ENCODE results near the gene UPK3BL1. TPM values are rescaled to one million over a fixed set of nuclear protein-coding genes. Genes with fewer than 3 reads are reported as not detected.
A peak's percentile ranks its signal among the peaks of the same experiment; 100 is the strongest.
"Not testable (repeated sequence)": the region's sequence is repeated elsewhere in the genome, so short reads cannot be mapped to it uniquely, and the experiment has no call there.

Gene UPK3BL1
- total RNA-seq, 3 donors from 2014 or later (not counting 1 experiment from before 2014, with no cell fraction given) = 73.3 to 83.5 (median 78.0) TPM

- ATAC-seq; H3K4me3 Mint-ChIP-seq; H3K9me3 Mint-ChIP-seq; H3K9me3 ChIP-seq (ENCODE audit: control insufficient read depth, insufficient read depth, low read length); H3K4me1 Mint-ChIP-seq; H3K27me3 Mint-ChIP-seq (ENCODE audit: low read depth in 2 of 2); H3K27ac Mint-ChIP-seq; intact Hi-C loops (cut with micrococcal nuclease); H3K27me3 ChIP-seq (ENCODE audit: control insufficient read depth, insufficient read depth, low read length); H3K27ac ChIP-seq (ENCODE audit: low read length); DNase-seq; H3K4me1 ChIP-seq (ENCODE audit: control insufficient read depth, insufficient read depth, low read length); H3K4me3 ChIP-seq (ENCODE audit: low read length); H3K36me3 Mint-ChIP-seq; H3K36me3 ChIP-seq (ENCODE audit: control insufficient read depth, insufficient read depth, low read length): not testable (repeated sequence)
- WGBS (ENCODE audit: insufficient coverage) = no CpG with 5 or more reads among the region's 7 CpGs
Observed at GRCh38 chr7:102610441-102610840, 32.1 kb downstream of the UPK3BL1 start.

GRCh38 chr7:102609734-102610133 is 32.9 kb downstream of the UPK3BL1 start:
- H3K4me3 Mint-ChIP-seq; H3K36me3 ChIP-seq (ENCODE audit: control insufficient read depth, insufficient read depth, low read length); H3K36me3 Mint-ChIP-seq; H3K4me1 Mint-ChIP-seq; H3K9me3 Mint-ChIP-seq; H3K4me3 ChIP-seq (ENCODE audit: low read length); H3K9me3 ChIP-seq (ENCODE audit: control insufficient read depth, insufficient read depth, low read length); DNase-seq; H3K27ac Mint-ChIP-seq; H3K4me1 ChIP-seq (ENCODE audit: control insufficient read depth, insufficient read depth, low read length); H3K27me3 ChIP-seq (ENCODE audit: control insufficient read depth, insufficient read depth, low read length); H3K27me3 Mint-ChIP-seq (ENCODE audit: low read depth in 2 of 2); ATAC-seq; H3K27ac ChIP-seq (ENCODE audit: low read length); intact Hi-C loops (cut with micrococcal nuclease): not testable (repeated sequence)
- WGBS (ENCODE audit: insufficient coverage) = no CpG with 5 or more reads among the region's 10 CpGs

- intact Hi-C loops (cut with micrococcal nuclease); H3K36me3 Mint-ChIP-seq; H3K4me1 Mint-ChIP-seq; H3K27ac Mint-ChIP-seq; H3K4me3 Mint-ChIP-seq; DNase-seq; ATAC-seq; H3K27ac ChIP-seq (ENCODE audit: low read length); H3K27me3 ChIP-seq (ENCODE audit: control insufficient read depth, insufficient read depth, low read length); H3K27me3 Mint-ChIP-seq (ENCODE audit: low read depth in 2 of 2); H3K4me1 ChIP-seq (ENCODE audit: control insufficient read depth, insufficient read depth, low read length); H3K36me3 ChIP-seq (ENCODE audit: control insufficient read depth, insufficient read depth, low read length); H3K4me3 ChIP-seq (ENCODE audit: low read length); H3K9me3 ChIP-seq (ENCODE audit: control insufficient read depth, insufficient read depth, low read length); H3K9me3 Mint-ChIP-seq: not testable (repeated sequence)
- WGBS (ENCODE audit: insufficient coverage) = no CpG with 5 or more reads among the region's 5 CpGs
Observed at GRCh38 chr7:102606848-102607247, 35.7 kb downstream of the UPK3BL1 start.

GRCh38 chr7:102604431-102605145 is 38.0 kb downstream of the UPK3BL1 start:
- H3K27me3 ChIP-seq (ENCODE audit: control insufficient read depth, insufficient read depth, low read length); H3K36me3 ChIP-seq (ENCODE audit: control insufficient read depth, insufficient read depth, low read length); H3K4me1 ChIP-seq (ENCODE audit: control insufficient read depth, insufficient read depth, low read length); H3K4me1 Mint-ChIP-seq; H3K9me3 ChIP-seq (ENCODE audit: control insufficient read depth, insufficient read depth, low read length); H3K27ac ChIP-seq (ENCODE audit: low read length); H3K27ac Mint-ChIP-seq; H3K9me3 Mint-ChIP-seq; H3K4me3 Mint-ChIP-seq; DNase-seq; H3K27me3 Mint-ChIP-seq (ENCODE audit: low read depth in 2 of 2); H3K36me3 Mint-ChIP-seq; H3K4me3 ChIP-seq (ENCODE audit: low read length); intact Hi-C loops (cut with micrococcal nuclease): not testable (repeated sequence)
- ATAC-seq = peak in 1 of 3 donors; percentile 3
- WGBS (ENCODE audit: insufficient coverage) = no CpG with 5 or more reads among the region's 19 CpGs

GRCh38 chr7:102602317-102602716 is 40.3 kb downstream of the UPK3BL1 start:
- H3K4me3 ChIP-seq (ENCODE audit: low read length); H3K4me3 Mint-ChIP-seq; H3K36me3 Mint-ChIP-seq; H3K27me3 ChIP-seq (ENCODE audit: control insufficient read depth, insufficient read depth, low read length); ATAC-seq; H3K27me3 Mint-ChIP-seq (ENCODE audit: low read depth in 2 of 2); H3K36me3 ChIP-seq (ENCODE audit: control insufficient read depth, insufficient read depth, low read length); H3K9me3 Mint-ChIP-seq; H3K4me1 ChIP-seq (ENCODE audit: control insufficient read depth, insufficient read depth, low read length); H3K4me1 Mint-ChIP-seq; intact Hi-C loops (cut with micrococcal nuclease); DNase-seq; H3K27ac ChIP-seq (ENCODE audit: low read length); H3K27ac Mint-ChIP-seq; H3K9me3 ChIP-seq (ENCODE audit: control insufficient read depth, insufficient read depth, low read length): not testable (repeated sequence)
- WGBS (ENCODE audit: insufficient coverage) = no CpG with 5 or more reads among the region's 12 CpGs

- intact Hi-C loops (cut with micrococcal nuclease); H3K9me3 ChIP-seq (ENCODE audit: control insufficient read depth, insufficient read depth, low read length); H3K4me1 ChIP-seq (ENCODE audit: control insufficient read depth, insufficient read depth, low read length); DNase-seq; H3K4me3 Mint-ChIP-seq; H3K27me3 ChIP-seq (ENCODE audit: control insufficient read depth, insufficient read depth, low read length); ATAC-seq; H3K9me3 Mint-ChIP-seq; H3K27ac ChIP-seq (ENCODE audit: low read length); H3K27me3 Mint-ChIP-seq (ENCODE audit: low read depth in 2 of 2); H3K36me3 ChIP-seq (ENCODE audit: control insufficient read depth, insufficient read depth, low read length); H3K4me3 ChIP-seq (ENCODE audit: low read length); H3K4me1 Mint-ChIP-seq; H3K27ac Mint-ChIP-seq; H3K36me3 Mint-ChIP-seq: not testable (repeated sequence)
- WGBS (ENCODE audit: insufficient coverage) = no CpG with 5 or more reads among the region's 9 CpGs
Observed at GRCh38 chr7:102599699-102600098, 42.9 kb downstream of the UPK3BL1 start.

GRCh38 chr7:102596036-102596435 is 46.6 kb downstream of the UPK3BL1 start:
- H3K4me3 ChIP-seq (ENCODE audit: low read length); H3K4me3 Mint-ChIP-seq; H3K27ac ChIP-seq (ENCODE audit: low read length); H3K9me3 Mint-ChIP-seq; H3K27me3 ChIP-seq (ENCODE audit: control insufficient read depth, insufficient read depth, low read length); H3K9me3 ChIP-seq (ENCODE audit: control insufficient read depth, insufficient read depth, low read length); H3K36me3 ChIP-seq (ENCODE audit: control insufficient read depth, insufficient read depth, low read length); DNase-seq; H3K36me3 Mint-ChIP-seq; H3K27me3 Mint-ChIP-seq (ENCODE audit: low read depth in 2 of 2); H3K4me1 ChIP-seq (ENCODE audit: control insufficient read depth, insufficient read depth, low read length); intact Hi-C loops (cut with micrococcal nuclease); H3K4me1 Mint-ChIP-seq; H3K27ac Mint-ChIP-seq; ATAC-seq: not testable (repeated sequence)
- WGBS (ENCODE audit: insufficient coverage) = 92% methylated on average over 3 of the region's 10 CpGs

- H3K27ac Mint-ChIP-seq; intact Hi-C loops (cut with micrococcal nuclease); H3K4me1 ChIP-seq (ENCODE audit: control insufficient read depth, insufficient read depth, low read length); H3K9me3 ChIP-seq (ENCODE audit: control insufficient read depth, insufficient read depth, low read length); H3K4me3 Mint-ChIP-seq; H3K9me3 Mint-ChIP-seq; H3K36me3 ChIP-seq (ENCODE audit: control insufficient read depth, insufficient read depth, low read length); DNase-seq; H3K4me3 ChIP-seq (ENCODE audit: low read length); H3K4me1 Mint-ChIP-seq; H3K36me3 Mint-ChIP-seq; H3K27me3 Mint-ChIP-seq (ENCODE audit: low read depth in 2 of 2); H3K27me3 ChIP-seq (ENCODE audit: control insufficient read depth, insufficient read depth, low read length); H3K27ac ChIP-seq (ENCODE audit: low read length): not testable (repeated sequence)
- whole genome bisulfite sequencing (ENCODE audit: insufficient coverage) = no CpG with 5 or more reads among the region's 68 CpGs
- ATAC-seq = peak; percentile 72 to 83 (median 74)
Observed at GRCh38 chr7:102593637-102594334, 48.8 kb downstream of the UPK3BL1 start.
